ENCODE results near the gene RFTN1. TPM values are rescaled to one million over a fixed set of nuclear protein-coding genes. Genes with fewer than 3 reads are reported as not detected.
A peak's percentile ranks its signal among the peaks of the same experiment; 100 is the strongest.

RFTN1 gene
- total RNA-seq, 2 experiments from 2014 or later = 74.9 to 75.1 TPM

GRCh38 chr3:16406579-16406978 is 106.9 kb downstream of the RFTN1 start:
- Mint-ChIP-seq H3K4me1 (peaks cover 4% of the 10 kb centered on the region), H3K4me3 (no peak overlapping the region), H3K36me3 (ENCODE audit: low read depth) (peaks cover 24% of the 10 kb centered on the region), H3K27me3 (no peaks in the 10 kb centered on the region), H3K27ac (no peak overlapping the region), H3K9me3 (no peaks in the 10 kb centered on the region)
- ChIA-PET CTCF (no interaction called here), POLR2A (no interaction called here)
- DNase-seq = no peak

GRCh38 chr3:16406166-16406565 is 107.3 kb downstream of the RFTN1 start:
- no peaks in the 10 kb centered on the region for H3K9me3 Mint-ChIP-seq
- no peak overlapping the region for H3K27ac Mint-ChIP-seq
- ChIA-PET POLR2A (interaction anchor here (1.0 kb wide), 1 partner anchor 106 kb away, joined by 3 read pairs; no protein-coding TSS in a partner anchor), CTCF (no interaction called here)
- H3K36me3 Mint-ChIP-seq (ENCODE audit: low read depth) = peaks cover 28% of the 10 kb centered on the region
- peaks cover 4% of the 10 kb centered on the region for H3K4me1 Mint-ChIP-seq
- H3K4me3 Mint-ChIP-seq = no peak overlapping the region
- DNase-seq = no peak
- H3K27me3 Mint-ChIP-seq = no peaks in the 10 kb centered on the region

GRCh38 chr3:16404349-16404895 is 109.1 kb downstream of the RFTN1 start:
- ChIA-PET POLR2A (no interaction called here), CTCF (no interaction called here)
- H3K36me3 Mint-ChIP-seq (ENCODE audit: low read depth) = peaks cover 36% of the 10 kb centered on the region
- H3K27ac Mint-ChIP-seq = no peak overlapping the region
- no peaks in the 10 kb centered on the region for H3K27me3 Mint-ChIP-seq
- H3K9me3 Mint-ChIP-seq = no peaks in the 10 kb centered on the region
- no peak overlapping the region for H3K4me3 Mint-ChIP-seq
- peaks cover 14% of the 10 kb centered on the region for H3K4me1 Mint-ChIP-seq
- DNase-seq = no peak

GRCh38 chr3:16402451-16402850 is 111.0 kb downstream of the RFTN1 start:
- CTCF ChIA-PET = no interaction called here
- POLR2A ChIA-PET = no interaction called here
- Mint-ChIP-seq H3K9me3 (no peaks in the 10 kb centered on the region), H3K4me1 (peaks cover 14% of the 10 kb centered on the region), H3K36me3 (ENCODE audit: low read depth) (peaks cover 37% of the 10 kb centered on the region), H3K4me3 (no peak overlapping the region), H3K27me3 (no peaks in the 10 kb centered on the region), H3K27ac (no peak overlapping the region)
- DNase-seq = no peak

GRCh38 chr3:16401273-16401672 is 112.2 kb downstream of the RFTN1 start:
- peaks cover 46% of the 10 kb centered on the region for H3K36me3 Mint-ChIP-seq (ENCODE audit: low read depth)
- H3K27ac Mint-ChIP-seq = no peak overlapping the region
- peaks cover 11% of the 10 kb centered on the region for H3K4me1 Mint-ChIP-seq
- no peaks in the 10 kb centered on the region for H3K27me3 Mint-ChIP-seq
- CTCF ChIA-PET = no interaction called here
- no peaks in the 10 kb centered on the region for H3K9me3 Mint-ChIP-seq
- DNase-seq = no peak
- POLR2A ChIA-PET = no interaction called here
- no peak overlapping the region for H3K4me3 Mint-ChIP-seq

- H3K27ac Mint-ChIP-seq = no peak overlapping the region
- peaks cover 47% of the 10 kb centered on the region for H3K36me3 Mint-ChIP-seq (ENCODE audit: low read depth)
- CTCF ChIA-PET = no interaction called here
These were observed 113.2 kb downstream of the RFTN1 start for GRCh38 chr3:16400106-16400931.

GRCh38 chr3:16399473-16399872 is 114.0 kb downstream of the RFTN1 start:
- Mint-ChIP-seq H3K27ac (peak overlapping the region; percentile 21), H3K4me3 (no peak overlapping the region), H3K27me3 (no peaks in the 10 kb centered on the region), H3K9me3 (no peaks in the 10 kb centered on the region), H3K4me1 (peaks cover 11% of the 10 kb centered on the region), H3K36me3 (ENCODE audit: low read depth) (peaks cover 48% of the 10 kb centered on the region)
- POLR2A ChIA-PET = no interaction called here
- DNase-seq = no peak
- CTCF ChIA-PET = interaction anchor here (1.4 kb wide), 1 partner anchor 12 kb away, joined by 3 read pairs; no protein-coding TSS in a partner anchor

More at GRCh38 chr3:16400106-16400931, 113.2 kb downstream of the RFTN1 start:
- no peak for DNase-seq
- no peaks in the 10 kb centered on the region for H3K9me3 Mint-ChIP-seq
- peaks cover 11% of the 10 kb centered on the region for H3K4me1 Mint-ChIP-seq
- H3K4me3 Mint-ChIP-seq = no peak overlapping the region
- POLR2A ChIA-PET = no interaction called here
- no peaks in the 10 kb centered on the region for H3K27me3 Mint-ChIP-seq

GRCh38 chr3:16398648-16399047 is 114.9 kb downstream of the RFTN1 start:
- Mint-ChIP-seq H3K27me3 (no peaks in the 10 kb centered on the region), H3K27ac (no peak overlapping the region), H3K4me1 (peaks cover 11% of the 10 kb centered on the region), H3K4me3 (no peak overlapping the region), H3K36me3 (ENCODE audit: low read depth) (peaks cover 50% of the 10 kb centered on the region), H3K9me3 (no peaks in the 10 kb centered on the region)
- DNase-seq = no peak
- ChIA-PET CTCF (interaction anchor here (1.4 kb wide), 1 partner anchor 13 kb away, joined by 3 read pairs; no protein-coding TSS in a partner anchor), POLR2A (no interaction called here)

- H3K27me3 Mint-ChIP-seq = no peaks in the 10 kb centered on the region
- H3K4me1 Mint-ChIP-seq = peaks cover 11% of the 10 kb centered on the region
- POLR2A ChIA-PET = no interaction called here
- H3K9me3 Mint-ChIP-seq = peaks cover 8% of the 10 kb centered on the region
- DNase-seq = no peak
- peaks cover 46% of the 10 kb centered on the region for H3K36me3 Mint-ChIP-seq (ENCODE audit: low read depth)
- CTCF ChIA-PET = no interaction called here
- no peak overlapping the region for H3K4me3 Mint-ChIP-seq
- no peak overlapping the region for H3K27ac Mint-ChIP-seq
These were observed 117.3 kb downstream of the RFTN1 start for GRCh38 chr3:16396202-16396601.

- no peak overlapping the region for H3K27ac Mint-ChIP-seq
- POLR2A ChIA-PET = no interaction called here
- peaks cover 46% of the 10 kb centered on the region for H3K36me3 Mint-ChIP-seq (ENCODE audit: low read depth)
- H3K27me3 Mint-ChIP-seq = no peaks in the 10 kb centered on the region
- H3K4me1 Mint-ChIP-seq = peaks cover 8% of the 10 kb centered on the region
- H3K9me3 Mint-ChIP-seq = peaks cover 8% of the 10 kb centered on the region
- no peak overlapping the region for H3K4me3 Mint-ChIP-seq
- no peak for DNase-seq
- CTCF ChIA-PET = no interaction called here
These were observed 118.3 kb downstream of the RFTN1 start for GRCh38 chr3:16395212-16395611.

GRCh38 chr3:16394639-16395038 is 118.9 kb downstream of the RFTN1 start:
- Mint-ChIP-seq H3K4me3 (no peak overlapping the region), H3K27me3 (no peaks in the 10 kb centered on the region), H3K36me3 (ENCODE audit: low read depth) (peaks cover 48% of the 10 kb centered on the region), H3K9me3 (peaks cover 8% of the 10 kb centered on the region), H3K4me1 (peaks cover 3% of the 10 kb centered on the region), H3K27ac (no peak overlapping the region)
- CTCF ChIA-PET = interaction anchor here (0.6 kb wide), 1 partner anchor 127 kb away, joined by 3 read pairs; no protein-coding TSS in a partner anchor
- DNase-seq = no peak
- POLR2A ChIA-PET = no interaction called here

GRCh38 chr3:16392717-16393116 is 120.8 kb downstream of the RFTN1 start:
- DNase-seq = no peak
- H3K4me3 Mint-ChIP-seq = no peak overlapping the region
- peaks cover 3% of the 10 kb centered on the region for H3K4me1 Mint-ChIP-seq
- no peak overlapping the region for H3K27ac Mint-ChIP-seq
- peaks cover 8% of the 10 kb centered on the region for H3K9me3 Mint-ChIP-seq
- POLR2A ChIA-PET = no interaction called here
- H3K36me3 Mint-ChIP-seq (ENCODE audit: low read depth) = peaks cover 61% of the 10 kb centered on the region
- H3K27me3 Mint-ChIP-seq = no peaks in the 10 kb centered on the region
- CTCF ChIA-PET = no interaction called here

- peaks cover 8% of the 10 kb centered on the region for H3K9me3 Mint-ChIP-seq
- no peaks in the 10 kb centered on the region for H3K27me3 Mint-ChIP-seq
- no peak for DNase-seq
- H3K4me1 Mint-ChIP-seq = peaks cover 10% of the 10 kb centered on the region
- H3K36me3 Mint-ChIP-seq (ENCODE audit: low read depth) = peaks cover 63% of the 10 kb centered on the region
- no peak overlapping the region for H3K4me3 Mint-ChIP-seq
- CTCF ChIA-PET = no interaction called here
- POLR2A ChIA-PET = no interaction called here
- no peak overlapping the region for H3K27ac Mint-ChIP-seq
These were observed 121.4 kb downstream of the RFTN1 start for GRCh38 chr3:16392065-16392464.

- POLR2A ChIA-PET = interaction anchor here (0.8 kb wide), 1 partner anchor 42 kb away, joined by 3 read pairs; no protein-coding TSS in a partner anchor
- H3K27ac Mint-ChIP-seq = no peak overlapping the region
- no peak for DNase-seq
- CTCF ChIA-PET = no interaction called here
- H3K27me3 Mint-ChIP-seq = no peaks in the 10 kb centered on the region
- peaks cover 8% of the 10 kb centered on the region for H3K9me3 Mint-ChIP-seq
- peaks cover 61% of the 10 kb centered on the region for H3K36me3 Mint-ChIP-seq (ENCODE audit: low read depth)
- no peak overlapping the region for H3K4me3 Mint-ChIP-seq
- H3K4me1 Mint-ChIP-seq = peaks cover 19% of the 10 kb centered on the region
These were observed 122.9 kb downstream of the RFTN1 start for GRCh38 chr3:16390581-16390980.

Measured in activated CD4-positive, alpha-beta memory T cell treated with anti-CD3 and anti-CD28 coated beads, Interleukin-2, amount 10 ng/mL, durations not matched to agents 7 days and 5 days (primary cell).